Superior temporal gyrus (tissue), 1 donor: ENCODE data around the gene POLDIP3.

Experiments
- DNase-seq: peaks from one replicate; pipeline ENCODE4 v3.0.0-alpha.2; 2016; ENCODE audit errors: extremely low spot score

Gene POLDIP3

GRCh38 chr22:42642806-42643633, 28.3 kb upstream of the POLDIP3 start:
- no peak for DNase-seq

- DNase-seq, result no peak
Observed at GRCh38 chr22:42641801-42642413, 27.2 kb upstream of the POLDIP3 start.

DNA sequence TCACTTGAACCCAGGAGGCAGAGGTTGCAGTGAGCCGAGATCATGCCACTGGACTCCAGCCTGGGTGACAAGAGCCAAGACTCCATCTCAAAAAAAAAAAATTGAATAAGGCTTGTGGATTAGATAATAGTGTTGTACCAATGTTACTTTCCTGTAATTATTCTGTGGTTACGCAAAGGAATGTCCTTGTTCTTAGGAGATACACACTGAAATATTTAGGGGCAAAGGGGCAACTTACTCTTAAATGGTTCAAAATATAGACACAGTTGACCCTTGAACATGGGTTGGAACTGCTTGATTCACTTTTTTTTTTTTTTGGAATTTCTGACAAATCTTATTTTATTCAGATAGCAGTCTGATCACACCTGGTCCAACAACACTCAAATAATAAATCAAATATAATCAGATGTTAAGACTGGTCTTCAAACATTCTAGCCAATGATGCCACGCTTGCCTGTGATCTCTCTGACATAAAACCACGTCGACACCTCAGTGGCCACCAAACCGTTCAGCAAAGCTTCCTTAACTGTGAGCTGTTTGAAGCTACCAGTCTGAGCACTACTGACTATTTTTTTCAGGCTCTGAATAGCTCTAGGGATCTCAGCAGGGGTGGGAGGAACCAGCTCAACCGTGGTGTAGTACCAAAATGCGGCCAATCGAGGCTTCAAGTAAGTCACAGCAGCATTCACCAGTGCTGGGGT, 25.0 kb upstream of the POLDIP3 start:
- no peak for DNase-seq

DNA sequence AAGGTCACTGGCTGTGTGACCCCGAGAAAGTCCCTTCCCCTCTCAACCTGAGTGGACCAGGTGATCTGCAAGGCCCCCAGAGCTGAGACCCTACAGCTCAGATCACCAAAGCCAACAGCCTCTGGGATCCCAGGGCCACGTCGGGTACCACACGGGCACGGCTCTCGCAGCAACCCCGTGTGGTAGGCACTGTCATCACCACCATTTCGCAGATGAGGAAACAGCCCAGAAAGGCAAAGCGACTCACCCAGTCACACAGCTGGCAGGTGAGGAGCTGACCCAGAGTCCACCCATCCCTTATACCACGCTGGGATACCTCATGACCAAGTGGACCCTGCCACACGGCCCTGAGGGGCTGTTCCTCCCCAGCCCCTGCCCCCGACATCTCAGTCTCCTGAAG, 22.9 kb upstream of the POLDIP3 start:
- no peak for DNase-seq

DNA sequence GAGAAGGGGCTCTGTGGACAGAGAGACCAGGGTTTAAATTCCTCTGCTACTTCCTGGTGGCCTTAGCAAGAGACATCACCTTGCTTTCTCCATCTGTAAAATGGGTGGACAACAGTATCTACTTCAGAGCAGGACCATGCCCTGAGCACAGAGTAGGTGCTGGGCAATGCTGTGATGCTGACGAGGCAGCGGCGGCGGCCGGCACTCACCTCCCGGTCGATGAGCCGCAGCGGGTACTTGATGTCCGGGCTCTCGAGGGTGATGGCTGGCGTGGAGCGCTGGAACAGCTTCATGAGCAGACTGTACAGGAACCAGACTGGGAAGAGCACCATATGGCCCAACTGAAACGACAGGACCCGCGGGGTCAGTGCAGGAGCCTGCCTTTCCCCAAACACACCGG, 21.8 kb upstream of the POLDIP3 start:
- DNase-seq, result no peak

DNA sequence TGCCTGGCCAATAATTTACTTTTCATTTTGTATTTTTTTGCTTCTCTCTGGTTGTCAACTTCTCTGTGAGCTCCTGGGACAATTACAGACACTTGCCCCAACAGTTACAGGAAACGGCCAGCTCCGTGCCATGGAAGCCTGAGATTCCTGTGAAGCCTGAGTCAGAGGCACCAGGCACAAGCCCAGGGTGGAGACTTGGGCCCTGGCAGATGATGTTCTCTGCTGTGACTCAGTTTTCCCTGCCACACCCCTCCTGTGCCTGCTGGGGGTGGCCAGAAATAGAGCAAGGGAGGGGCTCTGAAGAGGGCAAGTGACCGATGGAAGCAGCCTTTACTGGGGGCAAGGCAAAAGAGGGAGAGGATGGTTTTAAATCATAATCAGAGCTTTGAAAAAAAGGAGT, 20.8 kb upstream of the POLDIP3 start:
- DNase-seq, result no peak

DNA sequence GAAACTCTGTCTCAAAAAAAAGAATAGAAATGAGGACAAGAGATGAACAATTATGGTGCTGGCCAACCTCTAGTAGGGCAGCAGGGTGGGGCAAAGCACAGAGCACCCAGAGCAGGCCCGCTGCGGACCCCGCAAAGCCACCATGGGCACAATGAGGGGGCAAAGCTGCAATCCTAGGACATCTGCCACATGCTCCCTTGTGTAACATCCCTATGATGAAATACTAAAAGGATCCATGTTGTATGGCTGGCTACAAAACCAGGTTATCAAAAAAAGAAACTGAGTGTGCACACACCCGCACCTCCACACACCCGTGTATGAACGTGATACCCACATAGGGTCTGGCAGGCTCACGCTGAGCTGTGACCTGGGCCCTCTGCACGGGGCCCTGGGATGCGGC, 18.3 kb upstream of the POLDIP3 start:
- no peak for DNase-seq

- no peak for DNase-seq
Observed at GRCh38 chr22:42632096-42632495, 17.4 kb upstream of the POLDIP3 start.

GRCh38 chr22:42630901-42631602, 16.4 kb upstream of the POLDIP3 start:
- DNase-seq, result no peak

- DNase-seq, result no peak
Observed at GRCh38 chr22:42630211-42630610, 15.5 kb upstream of the POLDIP3 start.

DNA sequence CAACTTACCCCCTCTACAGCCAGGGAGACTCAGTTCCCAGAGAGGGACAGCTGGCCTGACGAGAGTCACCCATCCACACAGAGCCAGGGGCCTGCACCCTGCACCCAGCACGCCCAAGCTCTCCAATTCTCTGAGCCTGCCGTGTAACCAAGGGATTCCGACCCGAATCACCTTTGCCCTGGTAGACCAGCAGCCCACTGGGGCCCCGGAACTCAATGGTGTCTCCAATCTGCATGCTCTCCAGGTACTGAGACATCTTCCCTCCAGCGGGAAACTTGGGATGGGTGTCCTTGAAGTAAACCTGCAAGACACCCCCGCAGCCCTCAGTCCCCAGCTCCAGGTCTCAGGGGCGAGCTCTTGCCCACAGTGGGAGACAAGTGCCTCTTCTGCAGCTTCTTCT, 13.3 kb upstream of the POLDIP3 start:
- DNase-seq, result no peak

- no peak for DNase-seq
Observed at GRCh38 chr22:42626951-42627625, 12.4 kb upstream of the POLDIP3 start.

DNA sequence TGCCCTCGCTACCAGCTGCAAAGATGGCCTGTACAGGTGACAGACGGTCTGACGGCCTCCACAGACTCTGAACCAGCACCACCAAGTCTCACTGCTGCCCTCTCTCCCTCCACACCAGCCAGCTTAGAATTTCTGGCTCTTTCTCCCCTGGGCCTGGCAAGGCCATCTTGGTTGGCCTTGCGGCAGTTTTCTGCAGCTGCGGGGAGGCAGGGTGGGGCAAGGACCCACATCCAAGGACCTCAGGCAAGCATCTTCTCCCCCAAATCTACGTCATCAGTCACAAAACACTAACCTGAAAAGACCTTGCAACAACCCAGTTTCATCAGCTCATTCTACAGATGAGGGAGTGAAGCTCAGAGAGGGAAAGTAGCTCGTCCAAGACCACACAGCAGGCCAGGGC, 11.7 kb upstream of the POLDIP3 start:
- DNase-seq, result no peak

GRCh38 chr22:42625416-42625815, 10.7 kb upstream of the POLDIP3 start:
- DNase-seq, result no peak

GRCh38 chr22:42624551-42625106, 9.9 kb upstream of the POLDIP3 start:
- DNase-seq, result no peak

GRCh38 chr22:42623756-42624441, 9.2 kb upstream of the POLDIP3 start:
- DNase-seq, result no peak

DNA sequence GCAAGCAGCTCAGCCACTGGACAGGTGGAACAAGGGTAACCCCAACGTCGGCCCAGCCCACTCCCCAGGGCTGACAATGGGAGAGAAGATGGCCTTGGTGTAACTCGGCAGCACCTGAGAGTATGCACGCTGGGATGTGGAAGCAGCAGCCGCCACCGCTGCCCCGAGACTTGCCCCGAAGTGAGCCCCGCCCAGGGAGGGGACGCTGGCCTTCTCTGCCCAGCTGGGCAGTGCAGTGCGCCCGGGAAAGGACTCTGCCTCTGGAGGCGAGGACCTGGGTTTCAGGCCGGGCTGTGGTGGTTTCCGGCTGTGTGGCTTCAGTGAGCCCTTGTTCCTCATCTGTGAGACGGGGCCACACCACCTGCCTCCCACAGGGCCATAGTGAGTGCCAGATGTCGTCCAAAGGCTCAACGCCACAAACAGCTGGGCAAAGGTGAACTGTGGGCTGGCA, 8.6 kb upstream of the POLDIP3 start:
- no peak for DNase-seq

DNA sequence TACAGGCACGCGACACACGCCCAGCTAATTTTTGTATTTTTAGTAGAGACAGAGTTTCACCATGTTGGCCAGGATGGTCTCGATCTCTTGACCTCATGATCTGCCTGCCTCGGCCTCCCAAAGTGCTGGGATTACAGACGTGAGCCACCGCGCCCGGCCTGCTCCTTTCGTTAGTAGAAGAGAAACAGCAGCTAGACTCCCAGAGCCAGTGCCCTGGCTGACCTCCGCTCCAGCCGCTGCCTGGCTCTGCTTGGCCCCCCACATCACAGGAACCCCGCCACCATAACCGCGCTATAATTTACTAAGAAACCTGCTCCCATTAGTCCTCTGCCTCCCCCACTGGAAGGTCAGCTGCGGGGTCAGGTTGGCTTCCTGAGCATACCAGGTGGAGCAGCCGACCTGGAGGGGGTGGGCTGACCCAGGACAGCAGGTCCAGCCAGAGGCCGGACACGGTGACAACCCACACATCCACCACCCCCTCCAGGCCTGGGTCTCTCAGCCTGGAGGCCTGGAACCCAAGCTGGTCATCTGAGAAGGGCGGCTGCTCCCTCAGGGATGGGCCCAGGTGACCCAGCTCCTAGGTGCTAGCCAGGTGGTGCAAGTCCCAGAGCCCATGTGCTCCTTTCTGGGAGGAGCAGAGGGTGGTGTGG, 7.5 kb upstream of the POLDIP3 start:
- DNase-seq, result no peak

GRCh38 chr22:42621505-42622002, 6.9 kb upstream of the POLDIP3 start:
- no peak for DNase-seq

- no peak for DNase-seq
Observed at GRCh38 chr22:42620084-42620483, 5.4 kb upstream of the POLDIP3 start.
